ENCODE results near the gene TRIM62.
A peak's percentile ranks its signal among the peaks of the same experiment; 100 is the strongest.
"Not testable (repeated sequence)": the region's sequence is repeated elsewhere in the genome, so short reads cannot be mapped to it uniquely, and the experiment has no call there.

TRIM62 gene

GRCh38 chr1:33140153-33141149 lies 41.4 kb downstream of the TRIM62 start:
- no peak for DNase-seq (ENCODE audit: low read depth in 1 of 2, low spot score in 1 of 2)

GRCh38 chr1:33137800-33138199 lies 44.0 kb downstream of the TRIM62 start:
- DNase-seq (ENCODE audit: low read depth in 1 of 2, low spot score in 1 of 2) = no peak

DNA sequence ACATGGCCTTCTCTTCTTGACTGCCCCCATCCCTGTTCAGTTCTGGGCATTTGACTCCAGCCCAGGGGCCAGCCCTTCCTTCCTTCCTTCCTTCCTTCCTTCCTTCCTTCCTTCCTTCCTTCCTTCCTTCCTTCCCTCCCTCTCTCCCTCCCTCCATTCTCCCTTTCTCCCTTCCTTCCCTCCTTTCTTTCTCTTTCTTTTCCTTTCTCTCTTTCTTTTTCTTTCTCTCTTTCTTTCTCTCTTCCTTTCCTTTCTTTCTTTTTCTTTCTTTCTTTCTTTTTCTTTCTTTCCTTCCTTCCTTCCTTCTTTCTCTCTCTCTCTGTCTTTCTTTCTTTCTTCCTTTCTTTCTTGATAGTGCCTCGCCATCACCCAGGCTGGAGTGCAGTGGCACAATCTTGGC lies 45.8 kb downstream of the TRIM62 start:
- not testable (repeated sequence) for DNase-seq (ENCODE audit: low read depth in 1 of 2, low spot score in 1 of 2)

GRCh38 chr1:33133478-33134105 lies 48.3 kb downstream of the TRIM62 start:
- DNase-seq (ENCODE audit: low read depth in 1 of 2, low spot score in 1 of 2) = no peak

DNA sequence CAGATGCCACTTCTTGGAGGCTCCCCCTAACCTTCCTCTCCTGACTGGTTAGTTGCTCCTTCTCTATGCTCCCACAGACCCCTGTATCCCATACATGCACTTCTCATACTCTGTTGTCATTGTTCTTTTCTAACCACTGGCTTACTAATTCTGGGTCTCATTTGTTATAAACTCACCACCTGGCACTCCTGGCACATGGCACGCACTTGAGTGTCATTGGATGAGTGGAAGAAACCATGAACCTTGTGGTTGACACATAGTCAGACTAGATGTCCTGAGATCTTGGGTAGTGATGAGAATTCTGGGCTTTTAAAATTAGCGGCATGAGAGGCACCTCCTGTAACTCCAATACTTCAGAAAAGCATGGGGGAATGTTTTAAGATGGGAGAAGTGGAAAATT lies 49.3 kb downstream of the TRIM62 start:
- no peak for DNase-seq (ENCODE audit: low read depth in 1 of 2, low spot score in 1 of 2)

DNA sequence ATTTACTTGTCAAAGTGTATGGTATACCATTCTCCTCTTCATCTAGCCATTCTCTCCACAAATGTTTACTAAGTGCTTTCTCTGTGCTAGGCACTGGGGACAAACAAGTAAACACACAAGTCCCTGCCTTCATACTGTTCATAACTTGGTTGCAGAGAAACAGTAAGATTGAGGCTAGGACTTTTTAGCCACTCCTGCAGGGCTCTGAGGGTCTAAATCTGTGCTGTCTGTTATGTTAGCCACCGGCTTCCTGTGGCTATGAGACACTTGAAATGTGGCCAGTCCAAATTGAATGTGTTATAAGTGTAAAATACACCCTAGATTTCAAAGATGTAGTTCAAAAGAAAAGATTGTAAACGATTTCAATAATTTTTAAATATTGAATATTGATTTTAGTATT lies 50.7 kb downstream of the TRIM62 start:
- no peak for DNase-seq (ENCODE audit: low read depth in 1 of 2, low spot score in 1 of 2)

DNA sequence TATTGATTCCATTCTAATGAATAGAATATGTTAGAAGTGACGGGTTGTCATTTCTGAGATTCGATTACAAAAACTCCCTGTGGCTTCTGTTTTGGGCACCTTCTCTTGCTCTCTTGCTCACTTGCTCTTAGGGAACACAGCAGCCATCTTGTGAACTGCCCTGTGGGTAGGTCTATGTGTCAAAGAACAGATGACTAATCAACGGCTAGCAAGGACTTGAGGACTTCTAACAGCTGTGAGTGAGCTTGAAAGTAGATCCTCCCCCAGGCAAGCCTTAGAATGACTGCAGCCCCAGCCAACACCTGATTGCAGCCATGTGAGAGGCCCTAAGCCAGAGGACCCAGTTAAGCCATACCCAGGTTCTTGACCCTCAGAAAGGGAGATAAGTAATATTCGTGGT lies 51.5 kb downstream of the TRIM62 start:
- no peak for DNase-seq (ENCODE audit: low read depth in 1 of 2, low spot score in 1 of 2)

GRCh38 chr1:33128781-33129180 lies 53.1 kb downstream of the TRIM62 start:
- DNase-seq (ENCODE audit: low read depth in 1 of 2, low spot score in 1 of 2) = no peak

- peak; percentile 96 to 98 for DNase-seq (ENCODE audit: low read depth in 1 of 2, low spot score in 1 of 2)
Measured at GRCh38 chr1:33127001-33127823, 54.6 kb downstream of the TRIM62 start.

GRCh38 chr1:33126411-33127000 lies 55.3 kb downstream of the TRIM62 start:
- DNase-seq (ENCODE audit: low read depth in 1 of 2, low spot score in 1 of 2) = no peak

DNA sequence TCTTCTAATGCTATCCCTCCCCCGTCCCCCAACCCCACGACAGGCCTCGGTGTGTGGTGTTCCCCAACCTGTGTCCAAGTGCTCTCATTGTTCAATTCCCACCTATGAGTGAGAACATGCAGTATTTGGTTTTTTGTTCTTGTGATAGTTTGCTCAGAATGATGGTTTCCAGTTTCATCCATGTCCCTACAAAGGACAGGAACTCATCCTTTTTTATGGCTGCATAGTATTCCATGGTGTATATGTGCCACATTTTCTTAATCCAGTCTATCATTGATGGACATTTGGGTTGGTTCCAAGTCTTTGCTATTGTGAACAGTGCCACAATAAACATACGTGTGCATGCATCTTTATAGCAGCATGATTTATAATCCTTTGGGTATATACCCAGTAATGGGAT lies 57.2 kb downstream of the TRIM62 start:
- not testable (repeated sequence) for DNase-seq (ENCODE audit: low read depth in 1 of 2, low spot score in 1 of 2)

GRCh38 chr1:33123266-33123665 lies 58.6 kb downstream of the TRIM62 start:
- no peak for DNase-seq (ENCODE audit: low read depth in 1 of 2, low spot score in 1 of 2)

DNA sequence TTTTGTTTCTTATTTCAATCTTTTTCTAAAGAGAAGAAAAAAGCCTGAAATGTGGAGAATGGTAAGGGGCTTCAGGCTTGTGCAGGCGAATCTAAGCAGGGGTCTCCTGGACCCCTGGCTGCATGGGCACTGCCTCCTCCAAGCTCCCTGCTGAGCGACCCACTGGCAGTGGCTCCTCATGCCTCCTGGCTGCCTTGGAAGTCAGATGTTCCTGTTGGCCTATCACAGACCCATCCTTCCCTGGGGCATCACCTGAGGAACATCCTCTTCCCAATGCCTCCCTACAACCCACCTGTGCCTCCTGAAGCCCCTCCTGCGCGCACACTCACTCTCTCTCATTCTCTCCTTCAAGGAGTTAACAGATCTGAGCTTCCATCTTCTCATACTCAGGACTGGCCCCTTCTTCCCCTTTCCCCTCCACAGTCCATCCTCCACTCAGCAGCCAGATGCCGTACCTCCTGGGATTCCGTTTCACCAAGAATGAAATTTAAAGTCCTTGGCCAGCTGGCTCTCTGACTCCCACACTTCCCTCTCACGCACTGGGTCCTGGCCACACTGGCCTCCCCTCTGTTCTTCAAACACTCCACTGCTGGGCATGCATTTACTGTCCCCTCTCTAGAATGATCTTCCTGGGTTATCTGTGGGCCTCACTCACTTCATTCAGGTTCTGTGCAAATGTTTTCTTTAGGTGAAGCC lies 59.2 kb downstream of the TRIM62 start:
- DNase-seq (ENCODE audit: low read depth in 1 of 2, low spot score in 1 of 2) = no peak

- DNase-seq (ENCODE audit: low read depth in 1 of 2, low spot score in 1 of 2) = no peak
Measured at GRCh38 chr1:33121728-33122127, 60.1 kb downstream of the TRIM62 start.

GRCh38 chr1:33120436-33121231 lies 61.2 kb downstream of the TRIM62 start:
- no peak for DNase-seq (ENCODE audit: low read depth in 1 of 2, low spot score in 1 of 2)

GRCh38 chr1:33119532-33120217 lies 62.2 kb downstream of the TRIM62 start:
- no peak for DNase-seq (ENCODE audit: low read depth in 1 of 2, low spot score in 1 of 2)

DNA sequence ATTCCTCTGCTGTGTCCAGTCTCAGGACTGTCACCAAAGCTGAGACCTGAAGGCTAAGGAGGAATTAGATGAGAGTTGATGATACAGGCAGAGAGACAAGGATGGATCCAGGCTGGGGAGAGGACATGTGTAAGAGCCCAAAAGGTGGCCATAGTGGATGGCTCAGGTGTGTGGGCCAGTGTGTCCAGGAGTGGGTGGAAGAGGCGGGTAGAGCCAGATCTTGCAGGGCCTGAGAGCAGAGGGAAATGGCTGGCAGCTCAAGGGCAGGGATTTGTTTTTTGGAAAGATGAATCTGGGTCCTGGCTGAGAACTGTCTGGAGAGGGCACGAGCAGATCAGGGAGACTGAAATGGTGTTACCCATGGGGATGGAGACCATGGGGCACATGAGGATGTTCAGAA lies 62.8 kb downstream of the TRIM62 start:
- DNase-seq (ENCODE audit: low read depth in 1 of 2, low spot score in 1 of 2) = no peak

DNA sequence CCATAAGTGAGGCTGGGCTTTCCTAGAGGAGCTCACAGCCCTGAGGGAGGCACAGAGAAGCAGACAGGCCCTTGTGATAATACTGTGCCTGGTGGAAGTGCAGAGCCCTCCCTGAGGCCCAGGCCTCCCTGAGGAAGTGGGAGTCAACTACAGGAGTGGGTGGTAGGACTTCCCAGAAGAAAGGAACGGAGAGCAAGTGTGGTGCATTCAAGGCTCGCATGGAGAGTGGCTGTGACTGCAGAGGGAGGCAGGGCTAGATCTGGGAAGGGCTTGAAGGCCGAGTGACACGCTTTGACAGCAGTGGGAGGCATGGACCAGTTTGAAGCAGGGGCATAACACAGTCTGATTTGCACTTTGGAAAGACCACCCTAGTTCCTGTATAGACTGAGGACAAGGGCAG lies 63.6 kb downstream of the TRIM62 start:
- DNase-seq (ENCODE audit: low read depth in 1 of 2, low spot score in 1 of 2) = no peak

DNA sequence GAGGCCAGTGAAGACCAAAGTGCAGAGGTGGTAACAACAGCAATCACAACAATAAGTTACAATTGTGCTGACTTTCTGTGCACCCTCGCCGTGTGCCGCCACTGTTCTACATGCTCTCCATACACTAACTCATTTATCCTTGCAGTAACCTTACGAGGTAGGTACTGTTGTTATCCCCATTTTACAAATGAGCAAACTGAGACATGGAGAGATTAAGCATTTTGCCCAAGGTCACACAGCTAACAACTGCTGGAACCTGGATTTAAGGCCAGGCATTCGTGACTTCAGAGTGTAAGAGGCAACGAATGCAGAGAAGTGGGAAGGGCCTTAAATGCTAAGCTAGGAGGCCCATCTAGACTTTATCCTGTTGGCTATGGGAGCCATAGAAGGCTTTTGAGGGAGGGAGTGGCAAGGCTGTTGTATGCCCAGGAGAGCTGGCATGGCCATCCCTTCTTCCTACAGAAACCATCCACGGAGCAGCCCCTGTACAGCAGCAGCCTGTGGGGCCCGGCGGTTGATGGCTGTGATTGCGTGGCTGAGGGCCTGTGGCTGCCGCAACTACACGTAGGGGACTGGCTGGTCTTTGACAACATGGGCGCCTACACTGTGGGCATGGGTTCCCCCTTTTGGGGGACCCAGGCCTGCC lies 64.3 kb downstream of the TRIM62 start:
- no peak for DNase-seq (ENCODE audit: low read depth in 1 of 2, low spot score in 1 of 2)
